Uterine smooth muscle cell (primary cell): ENCODE results near the gene BLMH. TPM values are rescaled to one million over a fixed set of nuclear protein-coding genes. Genes with fewer than 3 reads are reported as not detected.

Source experiments
- total RNA-seq: library from RNA; depleted of rRNA; stranded (reverse); fragments of >200 nt; gene quantifications from 2 replicates; pipeline ENCODE4 v1.2.3, GENCODE V29; 2014

Gene BLMH, protein sequence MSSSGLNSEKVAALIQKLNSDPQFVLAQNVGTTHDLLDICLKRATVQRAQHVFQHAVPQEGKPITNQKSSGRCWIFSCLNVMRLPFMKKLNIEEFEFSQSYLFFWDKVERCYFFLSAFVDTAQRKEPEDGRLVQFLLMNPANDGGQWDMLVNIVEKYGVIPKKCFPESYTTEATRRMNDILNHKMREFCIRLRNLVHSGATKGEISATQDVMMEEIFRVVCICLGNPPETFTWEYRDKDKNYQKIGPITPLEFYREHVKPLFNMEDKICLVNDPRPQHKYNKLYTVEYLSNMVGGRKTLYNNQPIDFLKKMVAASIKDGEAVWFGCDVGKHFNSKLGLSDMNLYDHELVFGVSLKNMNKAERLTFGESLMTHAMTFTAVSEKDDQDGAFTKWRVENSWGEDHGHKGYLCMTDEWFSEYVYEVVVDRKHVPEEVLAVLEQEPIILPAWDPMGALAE
- 30.8 and 31.5 TPM in 2 replicates for total RNA-seq

DNA sequence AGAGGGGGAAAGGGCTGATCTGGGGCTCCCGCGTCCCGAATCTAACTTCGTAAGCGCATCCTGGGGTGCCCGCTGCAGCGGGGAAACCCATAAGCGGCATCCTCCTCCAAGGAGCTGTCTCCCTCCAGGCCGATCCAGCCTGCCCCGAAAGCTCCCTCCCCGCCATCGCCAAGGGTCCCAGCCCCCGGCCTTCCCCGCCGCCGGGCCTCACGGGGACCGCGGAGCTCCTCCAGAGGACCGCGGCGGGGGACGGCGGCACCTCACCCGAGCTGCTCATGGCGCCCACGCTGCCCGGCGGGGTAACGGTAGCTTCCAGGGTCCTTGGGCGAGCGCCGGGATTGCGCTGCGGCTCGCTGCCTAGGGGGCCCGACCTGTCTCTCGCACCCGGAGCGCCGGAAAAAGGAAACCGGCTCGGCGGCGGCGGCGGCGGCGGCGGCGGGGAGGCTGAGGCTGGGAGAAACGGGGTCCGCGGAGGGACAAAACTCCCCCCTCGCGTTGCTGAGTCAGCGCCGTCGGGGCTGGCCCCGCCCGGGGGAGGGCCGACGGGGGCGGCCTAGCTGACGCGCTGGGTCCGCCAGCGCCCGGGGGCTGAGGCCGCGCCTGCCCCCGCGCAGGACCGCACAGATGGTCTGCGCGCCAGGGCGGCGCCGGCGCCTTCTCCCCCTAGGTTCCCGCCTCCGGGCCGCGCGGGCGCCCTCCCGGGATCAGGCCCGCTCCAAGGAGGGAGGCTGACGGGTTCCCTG is at the start of gene BLMH:
BLMH (minus strand) TSS at position 402 of the 743 bp plus-strand sequence; CDS start at position 277, 125 bp downstream.

GRCh38 chr17:30333503-30334360 is 42.0 kb upstream of the BLMH start, which contains the start of gene TMIGD1:
Gene TMIGD1, minus strand, starts transcription at chr17:30334057. Its CDS starts 1,924 bp downstream, at chr17:30332133.

DNA sequence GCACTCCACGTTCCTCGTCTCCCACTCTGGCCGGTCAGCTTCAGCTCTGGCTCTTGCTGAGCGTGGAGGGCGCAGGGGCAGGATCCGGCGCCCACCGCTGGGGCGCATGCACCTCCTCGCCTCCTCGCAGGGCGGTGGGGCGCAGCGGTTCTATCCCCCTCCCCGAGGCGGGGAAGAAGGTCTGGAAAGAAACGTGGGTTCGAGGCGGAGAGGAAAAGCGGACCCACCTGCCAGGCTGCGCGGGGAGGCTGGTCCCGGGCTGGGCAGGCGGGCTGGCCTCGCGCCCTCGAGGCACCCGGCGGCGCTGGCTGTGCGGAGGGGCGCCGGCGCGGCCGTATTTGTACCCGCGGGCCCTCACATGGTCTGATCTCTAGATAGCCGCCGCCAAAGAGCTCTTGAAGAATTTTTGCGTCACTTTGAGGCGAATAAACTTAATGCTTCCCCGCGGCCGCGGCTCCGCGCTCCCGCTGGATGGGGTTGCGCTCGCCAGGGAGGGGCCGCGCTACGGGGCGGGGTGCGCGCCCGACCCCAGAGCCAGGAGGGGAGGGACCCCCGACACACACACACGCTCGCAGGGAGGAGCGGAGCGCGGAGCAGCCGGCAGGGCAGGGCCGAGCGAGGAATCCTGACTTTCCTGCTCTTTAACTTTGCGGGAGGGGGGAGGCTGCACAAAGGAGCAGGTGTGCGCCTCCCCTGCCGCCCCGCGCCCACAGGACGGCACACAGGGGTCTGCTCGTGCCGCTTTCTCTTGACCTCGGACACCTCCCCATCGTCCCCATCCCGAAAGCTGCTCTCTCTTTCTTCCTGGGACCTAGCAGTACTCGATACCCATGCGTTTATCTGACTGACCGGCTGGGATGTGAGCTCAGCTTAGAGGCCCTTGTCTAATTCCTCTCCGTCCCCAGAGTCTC is 56.1 kb downstream of the BLMH start, which contains the start of gene SLC6A4:
SLC6A4 (minus strand) TSS at position 312 of the 911 bp plus-strand sequence. CDS start 13,739 bp downstream, outside the sequence.

Other genes with a start within 250 kb of the BLMH start
- 13.4 and 14.6 TPM in 2 replicates for gene NSRP1, start 175.1 kb downstream of the BLMH start, total RNA-seq
- gene SLC6A4, start 56.2 kb downstream of the BLMH start, total RNA-seq, result 0.11 and 0.12 TPM in 2 replicates
- gene TMIGD1, start 42.1 kb upstream of the BLMH start, total RNA-seq, result not detected in 2 replicates
- gene CPD, start 87.0 kb upstream of the BLMH start, total RNA-seq, result 120 and 135 TPM in 2 replicates
- 45.0 and 62.8 TPM in 2 replicates for gene GOSR1, start 185.5 kb upstream of the BLMH start, total RNA-seq